Activated CD8-positive, alpha-beta memory T cell treated with anti-CD3 and anti-CD28 coated beads, Interleukin-2, amount 50 U/mL, for 4 hours (primary cell): ENCODE data around the gene SPRED1.
"Not testable (repeated sequence)": the region's sequence is repeated elsewhere in the genome, so short reads cannot be mapped to it uniquely, and the experiment has no call there.

Source experiments
- DNase-seq: peaks from one replicate; pipeline ENCODE4 v3.0.0-alpha.2; 2020

SPRED1 gene

GRCh38 chr15:38237021-38237420 lies 15.6 kb upstream of the SPRED1 start:
- not testable (repeated sequence) for DNase-seq

GRCh38 chr15:38238311-38238710 lies 14.3 kb upstream of the SPRED1 start:
- DNase-seq: no peak

GRCh38 chr15:38242055-38242454 lies 10.6 kb upstream of the SPRED1 start:
- no peak for DNase-seq

GRCh38 chr15:38243278-38244055 lies 9.2 kb upstream of the SPRED1 start:
- no peak for DNase-seq

- DNase-seq: no peak
Observed at GRCh38 chr15:38247336-38247735, 5.3 kb upstream of the SPRED1 start.

GRCh38 chr15:38253351-38253781 lies 730 bp downstream of the SPRED1 start:
- no peak for DNase-seq

GRCh38 chr15:38254051-38254883 lies 1.6 kb downstream of the SPRED1 start:
- DNase-seq: no peak

- DNase-seq: no peak
Observed at GRCh38 chr15:38255690-38256089, 3.1 kb downstream of the SPRED1 start.

- DNase-seq: no peak
Observed at GRCh38 chr15:38257676-38258075, 5.0 kb downstream of the SPRED1 start.

- DNase-seq: no peak
Observed at GRCh38 chr15:38259134-38259533, 6.5 kb downstream of the SPRED1 start.

- DNase-seq: no peak
Observed at GRCh38 chr15:38260077-38260476, 7.4 kb downstream of the SPRED1 start.

GRCh38 chr15:38263251-38263650 lies 10.6 kb downstream of the SPRED1 start:
- DNase-seq: no peak

- no peak for DNase-seq
Observed at GRCh38 chr15:38263996-38264395, 11.4 kb downstream of the SPRED1 start.

- no peak for DNase-seq
Observed at GRCh38 chr15:38266247-38266986, 13.8 kb downstream of the SPRED1 start.

GRCh38 chr15:38267421-38268022 lies 14.9 kb downstream of the SPRED1 start:
- DNase-seq: no peak

GRCh38 chr15:38271144-38271543 lies 18.5 kb downstream of the SPRED1 start:
- no peak for DNase-seq

- no peak for DNase-seq
Observed at GRCh38 chr15:38271895-38272294, 19.3 kb downstream of the SPRED1 start.

GRCh38 chr15:38272431-38272830 lies 19.8 kb downstream of the SPRED1 start:
- not testable (repeated sequence) for DNase-seq

- no peak for DNase-seq
Observed at GRCh38 chr15:38274135-38274534, 21.5 kb downstream of the SPRED1 start.

GRCh38 chr15:38275959-38276358 lies 23.3 kb downstream of the SPRED1 start:
- DNase-seq: no peak

- not testable (repeated sequence) for DNase-seq
Observed at GRCh38 chr15:38277281-38277680, 24.6 kb downstream of the SPRED1 start.

GRCh38 chr15:38281031-38281430 lies 28.4 kb downstream of the SPRED1 start:
- no peak for DNase-seq

GRCh38 chr15:38283010-38283409 lies 30.4 kb downstream of the SPRED1 start:
- no peak for DNase-seq
